HEK293T (cell line): ENCODE data around the gene MFNG.
"Not testable (repeated sequence)": the region's sequence is repeated elsewhere in the genome, so short reads cannot be mapped to it uniquely, and the experiment has no call there.

Experiments used
- CTCF ChIA-PET: fragments of 350-600 bp; formaldehyde crosslinking; extraction: SDS; loops from one replicate; lab custom pipeline; 2021; ENCODE audit warnings: antibody characterized with exemption, inconsistent platforms; lab: Yijun Ruan, JAX
- POLR2A ChIA-PET: fragments of 350-600 bp; formaldehyde crosslinking; extraction: SDS; loops from one replicate; lab custom pipeline; 2020; ENCODE audit warnings: antibody characterized with exemption, inconsistent platforms; lab: Yijun Ruan, JAX
- DNase-seq: peaks from one replicate; pipeline ENCODE4 v3.0.0; 2012; ENCODE audit warnings: mixed read lengths; ENCODE audit errors: extremely low spot score
- ARNT ChIP-seq: fragments of 450-650 bp; IDR thresholded peaks from 2 replicates; pipeline ENCODE4 v1.6.1; 2017; ENCODE audit warnings: mild to moderate bottlenecking
- BHLHE40 ChIP-seq: fragments of 450-650 bp; IDR thresholded peaks from 2 replicates; pipeline ENCODE4 v1.6.1; 2016; ENCODE audit warnings: mild to moderate bottlenecking, moderate library complexity, borderline replicate concordance
- CTBP1 ChIP-seq: fragments of 450-650 bp; IDR thresholded peaks from 2 replicates; pipeline ENCODE4 v1.6.1; 2016; ENCODE audit warnings: borderline replicate concordance
- ELF4 ChIP-seq: fragments of 450-650 bp; IDR thresholded peaks from 2 replicates; pipeline ENCODE4 v1.6.1; 2017; ENCODE audit warnings: antibody characterized with exemption
- FOXA1 ChIP-seq: fragments of 450-650 bp; IDR thresholded peaks from 2 replicates; pipeline ENCODE4 v1.6.1; 2016; ENCODE audit warnings: mild to moderate bottlenecking
- FOXK2 ChIP-seq: fragments of 450-650 bp; IDR thresholded peaks from 2 replicates; pipeline ENCODE4 v1.6.1; 2016; ENCODE audit warnings: mild to moderate bottlenecking
- FOXM1 ChIP-seq: fragments of 450-650 bp; IDR thresholded peaks from 2 replicates; pipeline ENCODE4 v1.6.1; 2017; ENCODE audit warnings: mild to moderate bottlenecking, borderline replicate concordance
- HDGF ChIP-seq: fragments of 450-650 bp; IDR thresholded peaks from 2 replicates; pipeline ENCODE4 v1.6.1; 2017; ENCODE audit warnings: antibody characterized with exemption, borderline replicate concordance
- L3MBTL2 ChIP-seq: fragments of 450-650 bp; conservative IDR thresholded peaks from 2 replicates; pipeline ENCODE4 v1.6.1; 2016; ENCODE audit warnings: mild to moderate bottlenecking
- LEF1 ChIP-seq: fragments of 450-650 bp; IDR thresholded peaks from 2 replicates; pipeline ENCODE4 v1.6.1; 2017; ENCODE audit warnings: mild to moderate bottlenecking, borderline replicate concordance
- NFRKB ChIP-seq: fragments of 450-650 bp; IDR thresholded peaks from 2 replicates; pipeline ENCODE4 v1.6.1; 2016; ENCODE audit warnings: mild to moderate bottlenecking, moderate library complexity
- PKNOX1 ChIP-seq: fragments of 450-650 bp; IDR thresholded peaks from 2 replicates; pipeline ENCODE4 v1.6.1; 2016
- SP1 ChIP-seq: fragments of 450-650 bp; IDR thresholded peaks from 2 replicates; pipeline ENCODE4 v1.6.1; 2017
- SUZ12 ChIP-seq: fragments of 450-650 bp; IDR thresholded peaks from 2 replicates; pipeline ENCODE4 v1.6.1; 2016; ENCODE audit warnings: mild to moderate bottlenecking
- TARDBP ChIP-seq: fragments of 450-650 bp; IDR thresholded peaks from 2 replicates; pipeline ENCODE4 v1.6.1; 2016
- ZNF384 ChIP-seq: fragments of 450-650 bp; IDR thresholded peaks from 2 replicates; pipeline ENCODE4 v1.6.1; 2016

The MFNG gene

GRCh38 chr22:37486224-37486845 is at the start of gene MFNG:
MFNG (minus strand) TSS chr22:37486384; CDS start chr22:37486177, 207 bp downstream.
- peak; percentile 76 for DNase-seq
- ChIA-PET CTCF (interaction anchor here (0.6 to 1.6 kb wide), 4 partner anchors 12 to 1481 kb away, joined by 3 to 6 read pairs (median 4); no protein-coding TSS in a partner anchor), POLR2A (no interaction called here)
- no peak for TF ChIP-seq FOXA1
- no peak for TF ChIP-seq TARDBP
- no peak for TF ChIP-seq LEF1
- no peak for TF ChIP-seq HDGF
- no peak for TF ChIP-seq NFRKB
- TF ChIP-seq ELF4: no peak
- TF ChIP-seq CTBP1: no peak
- TF ChIP-seq SUZ12: no peak
- TF ChIP-seq ZNF384: no peak
- no peak for TF ChIP-seq FOXK2

GRCh38 chr22:37535159-37535558 is 49.0 kb upstream of the MFNG start:
- TF ChIP-seq FOXK2 (no peak), LEF1 (no peak), FOXM1 (no peak), PKNOX1 (no peak), BHLHE40 (no peak), SP1 (no peak), CTBP1 (no peak), ZNF384 (no peak), FOXA1 (no peak), L3MBTL2 (no peak)
- DNase-seq: no peak
- CTCF ChIA-PET: no interaction called here
- POLR2A ChIA-PET: no interaction called here

- POLR2A ChIA-PET: interaction anchor here (0.9 kb wide), 1 partner anchor 27 kb away, joined by 3 read pairs; no protein-coding TSS in a partner anchor
- CTCF ChIA-PET: no interaction called here
- no peak for DNase-seq
- TF ChIP-seq TARDBP (no peak), L3MBTL2 (peak; percentile 50)
Observed at GRCh38 chr22:37534445-37534844, 48.3 kb upstream of the MFNG start.

- POLR2A ChIA-PET: interaction anchor here (0.9 kb wide), 1 partner anchor 28 kb away, joined by 3 read pairs; no protein-coding TSS in a partner anchor
- TF ChIP-seq LEF1 (no peak), HDGF (no peak), FOXA1 (no peak), SUZ12 (no peak), L3MBTL2 (no peak), SP1 (no peak)
- CTCF ChIA-PET: no interaction called here
- DNase-seq: no peak
Observed at GRCh38 chr22:37533995-37534394, 47.8 kb upstream of the MFNG start.

- DNase-seq: no peak
- POLR2A ChIA-PET: no interaction called here
- CTCF ChIA-PET: interaction anchor here (0.7 kb wide), 1 partner anchor 10 kb away, joined by 4 read pairs; no protein-coding TSS in a partner anchor
- TF ChIP-seq TARDBP: no peak
- no peak for TF ChIP-seq ZNF384
- TF ChIP-seq HDGF: no peak
- no peak for TF ChIP-seq ELF4
- TF ChIP-seq BHLHE40: no peak
- TF ChIP-seq FOXA1: no peak
- no peak for TF ChIP-seq L3MBTL2
- TF ChIP-seq SP1: no peak
- no peak for TF ChIP-seq SUZ12
- no peak for TF ChIP-seq FOXM1
- no peak for TF ChIP-seq LEF1
- TF ChIP-seq CTBP1: no peak
- TF ChIP-seq ARNT: no peak
- TF ChIP-seq FOXK2: no peak
Observed at GRCh38 chr22:37529652-37530345, 43.6 kb upstream of the MFNG start.

- DNase-seq: not testable (repeated sequence)
- ChIA-PET POLR2A (interaction anchor here (1.1 kb wide), 1 partner anchor 8 kb away, joined by 3 read pairs; the partner anchor contains the start of gene CARD10), CTCF (interaction anchor here (0.6 to 1.4 kb wide), 4 partner anchors 34 to 64 kb away, joined by 3 to 4 read pairs (median 4); no protein-coding TSS in a partner anchor)
Observed at GRCh38 chr22:37527952-37528351, 41.8 kb upstream of the MFNG start.

GRCh38 chr22:37527081-37527752 is 41.0 kb upstream of the MFNG start:
- ChIA-PET POLR2A (interaction anchor here (0.6 to 1.1 kb wide), 2 partner anchors 7 to 378 kb away, joined by 3 to 4 read pairs; partner anchors contain the start of gene CARD10), CTCF (interaction anchor here (0.6 to 1.4 kb wide), 3 partner anchors 35 to 65 kb away, joined by 3 to 4 read pairs (median 4); no protein-coding TSS in a partner anchor)
- DNase-seq: not testable (repeated sequence)
